Liver (tissue), 9 donors: Measurements from ENCODE around the gene TMEM120A. TPM values are rescaled to one million over a fixed set of nuclear protein-coding genes. Genes with fewer than 3 reads are reported as not detected.
A peak's percentile ranks its signal among the peaks of the same experiment; 100 is the strongest.

ENCODE experiments used
- DNase-seq: peaks from one replicate; pipeline ENCODE4 v3.0.0-alpha.2; 2017; ENCODE audit warnings: low spot score
- H3K27ac ChIP-seq, 2 donors: one replicate each; pipeline ENCODE4 v1.7.0; 2013; ENCODE audit warnings: inconsistent platforms in 2 of 2, low read length in 2 of 2, control low read depth in 1 of 2, low read depth in 1 of 2, mild to moderate bottlenecking in 1 of 2
- H3K27me3 ChIP-seq, 4 donors: one replicate each; pipeline versions ENCODE4 v1.6.1 to v1.7.0; 2013; ENCODE audit warnings: low read length in 3 of 4, inconsistent platforms in 1 of 4, mild to moderate bottlenecking in 1 of 4, moderate library complexity in 1 of 4; ENCODE audit not compliant: control insufficient read depth in 4 of 4, insufficient read depth in 4 of 4
- H3K36me3 ChIP-seq, 4 donors: one replicate each; pipeline versions ENCODE4 v1.6.1 to v1.7.0; 2013; ENCODE audit warnings: low read length in 3 of 4, mild to moderate bottlenecking in 3 of 4, low read depth in 1 of 4, moderate library complexity in 1 of 4; ENCODE audit not compliant: control insufficient read depth in 4 of 4, insufficient read depth in 3 of 4
- H3K4me1 ChIP-seq, 4 donors: one replicate each; pipeline versions ENCODE4 v1.6.1 to v1.7.0; 2013; ENCODE audit warnings: low read length in 3 of 4, mild to moderate bottlenecking in 3 of 4, moderate library complexity in 1 of 4; ENCODE audit not compliant: control insufficient read depth in 4 of 4, insufficient read depth in 4 of 4
- H3K4me3 ChIP-seq, 3 donors: one replicate each; pipeline versions ENCODE4 v1.6.1 to v1.7.0; 2013; ENCODE audit warnings: low read length in 3 of 3, control low read depth in 1 of 3, low read depth in 1 of 3, mild to moderate bottlenecking in 1 of 3
- H3K9ac ChIP-seq, 2 donors: one replicate each; pipeline ENCODE4 v1.7.0; 2013; ENCODE audit warnings: low read length in 2 of 2, mild to moderate bottlenecking in 2 of 2, moderate library complexity in 2 of 2, control low read depth in 1 of 2, low read depth in 1 of 2
- H3K9me3 ChIP-seq, 4 donors: one replicate each; pipeline versions ENCODE4 v1.6.1 to v1.7.0; 2013; ENCODE audit warnings: low read length in 3 of 4; ENCODE audit not compliant: control insufficient read depth in 4 of 4
- EGR1 ChIP-seq, 2 donors: IDR thresholded peaks; 2 replicates each; pipeline ENCODE4 v1.6.1; 2016 to 2018; ENCODE audit warnings: antibody characterized with exemption in 2 of 2, low read depth in 2 of 2
- FOXA1 ChIP-seq: IDR thresholded peaks from 2 replicates; pipeline ENCODE4 v1.6.1; 2016; ENCODE audit warnings: antibody characterized with exemption
- HNF4A ChIP-seq, 2 donors: conservative IDR thresholded peaks; 2 replicates each; pipeline ENCODE4 v1.6.1; 2016; ENCODE audit warnings: antibody characterized with exemption in 2 of 2, mild to moderate bottlenecking in 2 of 2
- HNF4G ChIP-seq: IDR thresholded peaks from 2 replicates; pipeline ENCODE4 v1.6.1; 2016; ENCODE audit warnings: antibody characterized with exemption
- NR2F2 ChIP-seq: IDR thresholded peaks from 2 replicates; pipeline ENCODE4 v1.6.1; 2016; ENCODE audit warnings: antibody characterized with exemption
- RXRA ChIP-seq, 2 donors: IDR thresholded peaks; 2 replicates each; pipeline ENCODE4 v1.6.1; 2017 to 2018; ENCODE audit warnings: antibody characterized with exemption in 2 of 2, mild to moderate bottlenecking in 1 of 2
- TAF1 ChIP-seq: conservative IDR thresholded peaks from 2 replicates; pipeline ENCODE4 v1.6.1; 2016; ENCODE audit warnings: antibody characterized with exemption, mild to moderate bottlenecking
- YY1 ChIP-seq: IDR thresholded peaks from 2 replicates; pipeline ENCODE4 v1.6.1; 2016; ENCODE audit warnings: antibody characterized with exemption, mild to moderate bottlenecking
- WGBS: extraction: QIAGEN DNeasy Blood & Tissue Kit; methylation state at CpG from one replicate; pipeline ENCODE4 v1.1.7; 2013; 5-methylcytosine and 5-hydroxymethylcytosine counted together
- polyA plus RNA-seq, 2 donors: library from polyadenylated mRNA; stranded (reverse) in 1 of 2; unstranded in 1 of 2; fragments of 200-250 nt in 1 of 2; fragments of >200 nt in 1 of 2; fragmentation: Nextera tagmentation in 1 of 2; extraction: Ambion mirVana in 1 of 2; gene quantifications; one replicate each; pipeline versions ENCODE4 v1.2.1 to v1.2.3, GENCODE V29; 2013 to 2015
- total RNA-seq, 2 donors: library from RNA; depleted of rRNA; stranded (reverse); fragments of >200 nt; gene quantifications; one replicate each; pipeline ENCODE4 v1.2.3, GENCODE V29; 2014
- TF ChIP-seq, protein P1 (sequence below): IDR thresholded peaks from 2 replicates; pipeline ENCODE4 v1.6.1; 2016; ENCODE audit warnings: antibody characterized with exemption
- TF ChIP-seq, protein P2 (sequence below): IDR thresholded peaks from 2 replicates; pipeline ENCODE4 v1.6.1; 2016; ENCODE audit warnings: antibody characterized with exemption, mild to moderate bottlenecking
- TF ChIP-seq, protein P3 (sequence below): IDR thresholded peaks from 2 replicates; pipeline ENCODE4 v1.6.1; 2016; ENCODE audit warnings: antibody characterized with exemption
- TF ChIP-seq, protein P4 (sequence below): IDR thresholded peaks from 2 replicates; pipeline ENCODE4 v1.6.1; 2016; ENCODE audit warnings: antibody characterized with exemption
- TF ChIP-seq, protein P5 (sequence below): fragments of 150-350 bp; IDR thresholded peaks from 2 replicates; pipeline ENCODE4 v1.5.1; 2017; ENCODE audit warnings: improper control_type of control experiment, low read depth, low read length; ENCODE audit not compliant: missing input control
- donor health status: healthy.
- donor health status: healthy.
- donor health status: healthy.
- donor health status: healthy.
- donor health status: healthy.

The TMEM120A gene
- total and polyA plus RNA-seq, 4 donors: 18.7 to 73.9 (median 32.1) TPM

DNA sequence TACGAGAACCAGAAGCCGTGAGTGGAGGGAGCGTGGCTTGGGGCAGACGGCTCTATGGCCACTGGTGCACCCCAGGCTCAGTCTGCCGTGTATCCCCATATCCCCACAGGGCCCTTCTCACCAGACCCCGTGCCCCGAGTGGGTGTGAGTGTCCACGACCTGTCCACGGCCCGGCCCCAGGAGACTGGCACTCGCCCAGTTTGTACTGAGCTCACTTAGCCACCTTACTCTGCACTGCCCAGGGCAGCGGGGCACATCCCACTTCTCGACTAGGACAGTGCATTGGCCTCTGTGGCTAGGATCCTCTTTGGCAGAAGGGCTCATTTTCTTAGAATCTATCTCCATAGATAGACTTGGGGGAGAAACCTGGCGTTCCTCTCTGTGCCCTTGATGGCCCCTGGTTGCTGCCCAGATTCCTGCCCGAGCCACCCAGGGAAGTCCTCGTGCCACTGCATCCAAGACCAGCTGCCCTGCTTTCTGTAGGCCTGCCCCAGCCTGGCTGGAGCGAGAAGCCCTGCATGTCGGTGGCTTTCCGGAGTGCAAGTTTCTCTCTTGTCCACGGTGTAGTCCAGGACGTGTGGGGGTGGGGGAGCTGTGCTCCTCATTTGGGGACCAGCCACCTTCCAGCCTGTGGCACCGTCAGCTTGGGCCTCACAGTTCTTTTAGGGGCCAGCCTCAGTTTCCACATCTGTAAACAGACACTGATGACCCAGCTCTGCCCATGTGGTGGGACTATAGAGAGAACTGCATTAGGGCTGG lies 11.9 kb downstream of the TMEM120A start:
- no peak for TF ChIP-seq NR2F2
- TF ChIP-seq RXRA (IDR thresholded peaks at IDR 0.05): no peak
- TF ChIP-seq HNF4A (conservative IDR thresholded peaks at IDR 0.05): no peak
- TF ChIP-seq, protein P1, sequence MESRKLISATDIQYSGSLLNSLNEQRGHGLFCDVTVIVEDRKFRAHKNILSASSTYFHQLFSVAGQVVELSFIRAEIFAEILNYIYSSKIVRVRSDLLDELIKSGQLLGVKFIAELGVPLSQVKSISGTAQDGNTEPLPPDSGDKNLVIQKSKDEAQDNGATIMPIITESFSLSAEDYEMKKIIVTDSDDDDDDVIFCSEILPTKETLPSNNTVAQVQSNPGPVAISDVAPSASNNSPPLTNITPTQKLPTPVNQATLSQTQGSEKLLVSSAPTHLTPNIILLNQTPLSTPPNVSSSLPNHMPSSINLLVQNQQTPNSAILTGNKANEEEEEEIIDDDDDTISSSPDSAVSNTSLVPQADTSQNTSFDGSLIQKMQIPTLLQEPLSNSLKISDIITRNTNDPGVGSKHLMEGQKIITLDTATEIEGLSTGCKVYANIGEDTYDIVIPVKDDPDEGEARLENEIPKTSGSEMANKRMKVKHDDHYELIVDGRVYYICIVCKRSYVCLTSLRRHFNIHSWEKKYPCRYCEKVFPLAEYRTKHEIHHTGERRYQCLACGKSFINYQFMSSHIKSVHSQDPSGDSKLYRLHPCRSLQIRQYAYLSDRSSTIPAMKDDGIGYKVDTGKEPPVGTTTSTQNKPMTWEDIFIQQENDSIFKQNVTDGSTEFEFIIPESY: no peak
- TF ChIP-seq, protein P2, sequence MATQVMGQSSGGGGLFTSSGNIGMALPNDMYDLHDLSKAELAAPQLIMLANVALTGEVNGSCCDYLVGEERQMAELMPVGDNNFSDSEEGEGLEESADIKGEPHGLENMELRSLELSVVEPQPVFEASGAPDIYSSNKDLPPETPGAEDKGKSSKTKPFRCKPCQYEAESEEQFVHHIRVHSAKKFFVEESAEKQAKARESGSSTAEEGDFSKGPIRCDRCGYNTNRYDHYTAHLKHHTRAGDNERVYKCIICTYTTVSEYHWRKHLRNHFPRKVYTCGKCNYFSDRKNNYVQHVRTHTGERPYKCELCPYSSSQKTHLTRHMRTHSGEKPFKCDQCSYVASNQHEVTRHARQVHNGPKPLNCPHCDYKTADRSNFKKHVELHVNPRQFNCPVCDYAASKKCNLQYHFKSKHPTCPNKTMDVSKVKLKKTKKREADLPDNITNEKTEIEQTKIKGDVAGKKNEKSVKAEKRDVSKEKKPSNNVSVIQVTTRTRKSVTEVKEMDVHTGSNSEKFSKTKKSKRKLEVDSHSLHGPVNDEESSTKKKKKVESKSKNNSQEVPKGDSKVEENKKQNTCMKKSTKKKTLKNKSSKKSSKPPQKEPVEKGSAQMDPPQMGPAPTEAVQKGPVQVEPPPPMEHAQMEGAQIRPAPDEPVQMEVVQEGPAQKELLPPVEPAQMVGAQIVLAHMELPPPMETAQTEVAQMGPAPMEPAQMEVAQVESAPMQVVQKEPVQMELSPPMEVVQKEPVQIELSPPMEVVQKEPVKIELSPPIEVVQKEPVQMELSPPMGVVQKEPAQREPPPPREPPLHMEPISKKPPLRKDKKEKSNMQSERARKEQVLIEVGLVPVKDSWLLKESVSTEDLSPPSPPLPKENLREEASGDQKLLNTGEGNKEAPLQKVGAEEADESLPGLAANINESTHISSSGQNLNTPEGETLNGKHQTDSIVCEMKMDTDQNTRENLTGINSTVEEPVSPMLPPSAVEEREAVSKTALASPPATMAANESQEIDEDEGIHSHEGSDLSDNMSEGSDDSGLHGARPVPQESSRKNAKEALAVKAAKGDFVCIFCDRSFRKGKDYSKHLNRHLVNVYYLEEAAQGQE: no peak
- no peak for TF ChIP-seq TAF1
- TF ChIP-seq, protein P3, sequence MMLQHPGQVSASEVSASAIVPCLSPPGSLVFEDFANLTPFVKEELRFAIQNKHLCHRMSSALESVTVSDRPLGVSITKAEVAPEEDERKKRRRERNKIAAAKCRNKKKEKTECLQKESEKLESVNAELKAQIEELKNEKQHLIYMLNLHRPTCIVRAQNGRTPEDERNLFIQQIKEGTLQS: no peak
- TF ChIP-seq FOXA1: no peak
- TF ChIP-seq, protein P4, sequence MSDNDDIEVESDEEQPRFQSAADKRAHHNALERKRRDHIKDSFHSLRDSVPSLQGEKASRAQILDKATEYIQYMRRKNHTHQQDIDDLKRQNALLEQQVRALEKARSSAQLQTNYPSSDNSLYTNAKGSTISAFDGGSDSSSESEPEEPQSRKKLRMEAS: no peak
- Histone ChIP-seq H3K9ac (no peak overlapping the region), H3K27ac (peak overlapping the region in 1 of 2 donors; percentile 5), H3K36me3 (peaks cover 50 to 83% (median 55%) of the 10 kb centered on the region in 4 donors), H3K9me3 (no peaks in the 10 kb centered on the region), H3K27me3 (no peaks in the 10 kb centered on the region), H3K4me3 (no peak overlapping the region), H3K4me1 (peaks cover 5 to 50% (median 24%) of the 10 kb centered on the region in 4 donors)
- 79% methylated on average over 22 of the region's 22 CpGs for WGBS
- DNase-seq: no peak

DNA sequence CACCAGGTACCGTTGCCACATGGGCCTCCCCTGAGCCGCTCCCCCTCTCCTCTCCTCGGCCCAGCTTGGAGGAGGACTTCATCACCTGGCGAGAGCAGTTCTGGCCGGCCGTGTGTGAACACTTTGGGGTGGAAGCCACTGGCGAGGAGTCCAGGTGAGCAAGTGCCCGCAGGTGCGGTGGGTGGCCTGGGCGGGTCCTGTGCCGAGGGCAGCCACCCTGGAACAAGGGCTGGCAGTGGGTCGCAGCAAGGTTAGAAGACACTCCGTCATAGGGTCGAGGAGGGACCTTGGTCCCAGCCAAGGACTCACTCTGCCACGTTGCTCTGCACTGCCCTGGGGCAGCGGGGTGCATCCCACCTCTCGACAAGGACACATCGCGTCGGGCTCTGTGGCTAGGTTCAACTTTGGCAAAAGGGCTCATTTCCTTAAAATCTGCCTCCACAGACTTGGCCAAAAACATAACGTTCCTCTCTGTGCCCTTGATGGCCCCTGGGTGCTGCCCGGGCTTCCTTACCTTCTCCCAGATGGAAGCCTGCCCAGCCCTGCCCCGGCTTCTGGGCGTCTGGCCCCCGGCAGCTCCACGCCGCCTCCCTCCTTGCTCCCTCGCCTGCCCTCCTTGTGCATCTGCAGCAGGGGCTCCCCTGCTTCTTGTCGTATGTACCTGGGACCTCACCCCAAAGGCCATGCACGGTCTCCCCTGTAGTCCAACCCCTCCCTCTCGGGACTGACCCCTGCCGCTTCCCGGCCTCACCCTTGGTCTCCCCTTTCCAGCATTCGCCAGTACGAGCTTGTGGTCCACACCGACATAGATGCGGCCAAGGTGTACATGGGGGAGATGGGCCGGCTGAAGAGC lies 12.7 kb downstream of the TMEM120A start:
- TF ChIP-seq NR2F2 (no peak), YY1 (no peak), HNF4G (no peak), EGR1 (IDR thresholded peaks at IDR 0.05; ENCODE audit: low read depth in 2 of 2) (no peak), TAF1 (no peak)
- TF ChIP-seq, protein P2: no peak
- TF ChIP-seq, protein P5, sequence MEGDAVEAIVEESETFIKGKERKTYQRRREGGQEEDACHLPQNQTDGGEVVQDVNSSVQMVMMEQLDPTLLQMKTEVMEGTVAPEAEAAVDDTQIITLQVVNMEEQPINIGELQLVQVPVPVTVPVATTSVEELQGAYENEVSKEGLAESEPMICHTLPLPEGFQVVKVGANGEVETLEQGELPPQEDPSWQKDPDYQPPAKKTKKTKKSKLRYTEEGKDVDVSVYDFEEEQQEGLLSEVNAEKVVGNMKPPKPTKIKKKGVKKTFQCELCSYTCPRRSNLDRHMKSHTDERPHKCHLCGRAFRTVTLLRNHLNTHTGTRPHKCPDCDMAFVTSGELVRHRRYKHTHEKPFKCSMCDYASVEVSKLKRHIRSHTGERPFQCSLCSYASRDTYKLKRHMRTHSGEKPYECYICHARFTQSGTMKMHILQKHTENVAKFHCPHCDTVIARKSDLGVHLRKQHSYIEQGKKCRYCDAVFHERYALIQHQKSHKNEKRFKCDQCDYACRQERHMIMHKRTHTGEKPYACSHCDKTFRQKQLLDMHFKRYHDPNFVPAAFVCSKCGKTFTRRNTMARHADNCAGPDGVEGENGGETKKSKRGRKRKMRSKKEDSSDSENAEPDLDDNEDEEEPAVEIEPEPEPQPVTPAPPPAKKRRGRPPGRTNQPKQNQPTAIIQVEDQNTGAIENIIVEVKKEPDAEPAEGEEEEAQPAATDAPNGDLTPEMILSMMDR: no peak
- H3K9me3 ChIP-seq: no peaks in the 10 kb centered on the region
- no peak for DNase-seq
- no peak overlapping the region for H3K4me3 ChIP-seq
- no peaks in the 10 kb centered on the region for H3K27me3 ChIP-seq
- WGBS: 88% methylated on average over 38 of the region's 38 CpGs
- H3K4me1 ChIP-seq: peaks cover 5 to 50% (median 24%) of the 10 kb centered on the region in 4 donors
- peak overlapping the region in 1 of 2 donors; percentile 5 for H3K27ac ChIP-seq
- peaks cover 50 to 80% (median 55%) of the 10 kb centered on the region in 4 donors for H3K36me3 ChIP-seq
- H3K9ac ChIP-seq: no peak overlapping the region
